Measurements from ENCODE around the gene RFC5.
A peak's percentile ranks its signal among the peaks of the same experiment; 100 is the strongest.
"Not testable (repeated sequence)": the region's sequence is repeated elsewhere in the genome, so short reads cannot be mapped to it uniquely, and the experiment has no call there.

RFC5 gene

GRCh38 chr12:118052324-118053070 lies 36.0 kb downstream of the RFC5 start:
- no peak for DNase-seq (ENCODE audit: low read depth in 2 of 2)

DNA sequence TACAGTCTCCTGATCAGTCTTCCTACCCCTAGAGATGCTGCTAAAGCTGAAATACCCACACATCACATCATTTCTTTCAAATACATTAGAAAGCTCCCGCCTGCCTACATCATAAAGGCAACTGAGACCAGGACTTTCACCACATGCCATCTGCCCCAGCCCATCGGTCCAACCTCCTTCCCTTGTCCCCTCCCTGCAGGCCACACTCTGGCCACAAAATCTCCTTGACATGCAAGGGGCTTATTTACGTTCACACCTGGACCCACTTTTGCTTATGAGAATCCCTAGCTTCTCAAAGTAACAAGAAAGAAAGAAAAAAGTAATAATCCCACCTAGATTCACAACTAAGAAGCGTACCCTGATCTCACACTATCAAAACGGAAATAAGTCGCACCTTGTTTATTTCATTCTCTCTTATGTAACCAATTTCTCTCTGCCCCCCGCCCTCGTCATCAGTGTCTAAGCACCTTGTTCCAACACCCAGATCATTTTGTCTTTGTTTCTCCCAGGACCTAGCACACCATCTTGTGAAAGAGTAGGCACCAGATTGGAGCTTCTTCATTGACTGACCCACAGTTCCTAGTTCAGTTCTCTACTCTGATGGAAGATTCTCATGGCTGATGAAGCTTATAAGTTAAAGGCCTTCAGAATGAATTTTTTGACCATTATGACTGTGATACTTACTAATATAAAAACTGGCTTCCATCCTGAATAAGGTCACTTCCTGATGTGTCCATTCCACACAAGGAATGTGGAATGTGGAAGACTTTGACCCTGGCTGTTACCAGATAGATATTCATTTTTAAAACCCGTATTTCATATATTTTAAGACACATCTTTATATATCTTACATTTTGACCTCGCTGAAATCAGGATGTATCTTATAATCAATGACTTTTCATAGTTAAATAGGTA lies 36.8 kb downstream of the RFC5 start:
- no peak for DNase-seq (ENCODE audit: low read depth in 2 of 2)

DNA sequence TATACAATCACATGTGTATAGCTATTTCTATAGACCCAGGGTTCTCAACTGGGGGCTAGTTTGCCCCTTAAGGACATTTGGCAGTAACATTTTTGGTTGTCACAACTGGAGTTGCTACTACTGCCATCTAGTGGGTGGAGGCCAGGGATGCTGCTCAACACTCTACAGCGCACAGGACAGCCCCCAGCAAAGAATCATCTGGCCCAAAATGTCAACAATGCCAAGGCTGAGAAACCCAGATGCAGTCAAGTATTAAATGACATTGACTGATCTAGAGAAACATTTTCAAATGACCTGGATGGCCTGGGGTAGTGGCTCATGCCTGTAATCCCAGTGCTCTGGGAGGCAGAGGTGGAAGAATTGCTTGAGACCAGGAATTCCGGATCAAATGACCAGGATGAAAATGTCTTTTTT lies 38.6 kb downstream of the RFC5 start:
- DNase-seq (ENCODE audit: low read depth in 2 of 2): peak; percentile 54 to 56

DNA sequence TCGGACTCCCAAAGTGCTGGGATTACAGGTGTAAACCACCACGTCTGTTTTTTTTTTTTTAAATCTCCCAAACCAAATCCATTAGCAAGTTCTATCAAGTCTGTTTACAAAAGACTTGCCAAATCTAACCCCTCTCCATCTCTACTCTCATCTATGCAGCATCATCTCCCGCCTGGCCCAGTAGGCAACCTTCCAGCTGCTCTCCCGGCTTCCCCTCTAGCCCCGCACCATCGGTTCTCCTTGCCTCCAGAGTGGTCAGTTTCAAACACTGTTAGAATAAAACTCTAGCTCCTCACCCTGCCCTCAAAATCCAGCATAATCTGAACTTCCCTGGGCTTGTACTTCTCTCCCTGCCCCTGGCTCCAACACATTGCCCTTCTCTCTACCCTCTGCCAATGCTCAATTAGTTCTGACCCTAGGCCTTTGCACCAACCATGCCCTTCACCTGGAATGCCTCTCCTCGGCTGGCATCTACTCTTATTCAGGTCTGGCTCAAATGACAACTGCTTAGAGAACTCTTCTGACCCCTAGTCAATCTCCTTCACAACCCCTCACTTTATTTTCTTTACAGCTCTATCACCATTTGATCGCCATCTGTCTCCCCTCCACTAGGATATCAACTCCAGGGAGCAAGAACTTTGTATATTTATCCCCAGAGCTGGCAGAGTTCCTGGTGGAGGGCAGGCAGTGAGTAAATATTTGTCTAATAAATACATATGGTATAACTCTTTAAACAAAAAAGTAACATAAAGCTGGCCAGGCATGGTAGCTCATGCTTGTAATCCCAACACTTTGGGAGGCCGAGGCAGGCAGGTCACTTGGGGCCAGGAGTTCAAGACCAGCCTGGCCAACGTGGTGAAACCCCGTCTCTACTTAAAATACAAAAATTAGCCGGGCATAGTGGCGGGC lies 39.6 kb downstream of the RFC5 start:
- DNase-seq (ENCODE audit: low read depth in 2 of 2): no peak

DNA sequence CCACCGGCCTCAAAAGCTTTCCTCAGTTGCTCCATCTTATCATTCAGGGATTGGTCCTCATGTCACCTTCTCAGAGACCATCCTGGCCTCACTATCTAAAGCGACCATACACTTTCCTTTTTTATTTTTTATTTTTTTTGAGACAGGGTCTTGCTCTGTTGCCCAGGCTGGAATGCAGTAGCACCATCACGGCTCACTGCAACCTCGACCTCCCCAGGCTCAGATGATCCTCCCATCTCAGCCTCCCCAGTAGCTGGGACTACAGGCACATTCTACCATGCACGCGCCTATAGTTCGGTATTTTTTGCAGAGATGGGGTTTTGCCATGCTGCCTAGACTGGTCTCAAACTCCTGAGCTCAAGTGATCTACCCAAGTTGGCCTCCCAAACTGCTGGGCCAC lies 41.7 kb downstream of the RFC5 start:
- no peak for DNase-seq (ENCODE audit: low read depth in 2 of 2)

DNA sequence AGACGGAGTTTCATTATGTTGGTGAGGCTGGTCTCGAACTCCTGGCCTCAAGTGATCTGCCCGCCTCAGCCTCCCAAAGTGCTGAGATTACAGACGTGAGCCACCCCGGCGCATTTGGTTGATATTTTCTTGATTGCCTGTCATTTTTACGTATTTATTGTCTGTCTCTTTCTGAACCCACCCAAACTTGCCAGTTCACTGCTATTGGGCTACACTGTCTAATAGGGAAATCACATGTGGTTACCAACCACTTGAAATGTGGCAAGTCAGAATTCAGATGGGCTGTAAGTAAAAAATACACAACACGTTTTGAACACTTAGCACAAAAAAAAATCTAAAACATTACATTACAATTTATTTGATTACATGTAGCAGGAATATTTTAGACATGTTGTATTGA lies 42.4 kb downstream of the RFC5 start:
- DNase-seq (ENCODE audit: low read depth in 2 of 2): no peak

GRCh38 chr12:118059341-118060191 lies 43.1 kb downstream of the RFC5 start:
- no peak for DNase-seq (ENCODE audit: low read depth in 2 of 2)

GRCh38 chr12:118060301-118061010 lies 44.0 kb downstream of the RFC5 start:
- no peak for DNase-seq (ENCODE audit: low read depth in 2 of 2)

DNA sequence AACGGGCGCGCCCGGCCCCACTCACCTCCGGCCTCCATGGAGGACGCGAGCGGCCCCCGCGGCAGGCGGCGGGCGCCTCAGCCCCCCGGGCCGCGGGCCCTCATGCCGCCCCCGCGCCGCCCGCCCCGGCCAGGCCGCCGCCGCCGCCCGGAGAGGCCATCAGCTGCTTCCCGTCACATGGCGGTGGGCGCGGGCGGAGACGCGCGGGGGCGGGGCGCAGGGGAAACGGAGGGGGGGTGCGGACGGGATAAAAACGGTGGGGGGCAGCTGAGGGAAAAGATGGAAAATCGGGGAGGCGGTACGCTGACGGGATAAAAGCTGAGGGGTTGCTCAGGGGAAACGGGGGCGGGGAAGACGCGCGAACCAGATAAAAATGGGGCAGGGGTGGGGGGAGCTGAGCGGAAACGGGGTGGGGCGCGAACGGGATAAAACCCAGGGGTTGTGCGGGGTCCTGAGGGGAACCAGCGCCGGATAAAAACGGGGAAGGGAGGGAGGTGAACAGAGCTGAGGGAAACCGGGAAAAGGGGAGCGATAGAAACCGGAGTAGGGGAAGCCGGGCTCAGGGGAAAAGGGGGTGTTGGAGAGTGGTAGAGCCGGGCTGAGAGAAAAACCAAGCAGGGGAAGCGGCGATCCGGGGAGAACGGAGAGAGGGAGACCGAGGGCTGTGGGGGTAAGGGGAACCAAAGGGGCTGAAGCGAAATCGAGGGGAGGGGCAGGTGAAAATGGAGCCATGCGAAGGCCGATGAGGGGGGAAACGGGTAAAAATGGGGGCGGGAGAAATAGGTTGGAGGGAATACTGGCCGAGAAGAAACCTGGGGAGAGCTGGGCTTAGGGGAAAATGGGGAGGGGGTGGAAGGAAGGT lies 44.7 kb downstream of the RFC5 start, which contains the start of gene WSB2:
Gene WSB2, minus strand, starts transcription at position 169 of the 862 bp plus-strand sequence. Its CDS starts 131 bp downstream, at position 38.
- peak; percentile 54 to 67 for DNase-seq (ENCODE audit: low read depth in 2 of 2)

- peak in 1 of 2 donors; percentile 12 for DNase-seq (ENCODE audit: low read depth in 2 of 2)
These were observed 45.7 kb downstream of the RFC5 start for GRCh38 chr12:118061873-118062843.

DNA sequence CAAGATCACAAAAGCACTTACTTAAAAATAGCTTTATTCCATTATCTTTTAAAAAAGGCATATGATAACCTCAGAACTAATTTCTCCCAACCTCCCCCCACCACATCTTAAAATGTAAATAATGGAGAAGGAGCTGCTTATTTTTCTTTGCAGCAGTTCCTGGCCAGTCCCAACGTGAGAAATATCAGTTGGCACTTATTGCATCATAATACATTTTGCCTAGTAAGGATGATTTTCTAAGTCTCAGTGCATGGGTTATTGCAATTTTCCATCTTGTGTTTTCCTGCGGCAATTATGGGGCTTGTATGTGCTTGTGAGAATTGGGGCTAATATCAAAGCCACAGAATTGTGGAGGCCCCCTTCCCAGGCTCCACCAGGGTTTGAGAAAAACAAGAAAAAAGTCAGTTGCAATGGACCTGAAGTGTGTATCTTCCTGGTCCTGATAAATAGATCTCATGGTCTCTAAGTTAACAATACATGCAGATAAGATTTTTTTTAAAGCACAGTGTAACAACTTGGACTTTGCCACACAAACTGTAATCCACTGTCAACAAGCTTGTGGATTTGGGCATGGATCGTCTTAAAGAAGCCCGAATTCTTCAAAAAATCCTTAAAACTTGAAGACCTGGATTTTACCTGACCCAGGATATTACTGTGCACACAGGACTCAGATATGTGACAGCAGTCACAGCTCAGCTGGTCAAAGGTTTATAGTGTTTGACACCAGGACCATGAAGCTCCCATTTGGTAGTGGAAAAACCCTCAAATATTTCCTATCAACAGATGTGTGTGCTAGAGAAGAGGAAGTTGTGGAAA lies 47.3 kb downstream of the RFC5 start:
- no peak for DNase-seq (ENCODE audit: low read depth in 2 of 2)

GRCh38 chr12:118064608-118065007 lies 48.1 kb downstream of the RFC5 start:
- DNase-seq (ENCODE audit: low read depth in 2 of 2): no peak

DNA sequence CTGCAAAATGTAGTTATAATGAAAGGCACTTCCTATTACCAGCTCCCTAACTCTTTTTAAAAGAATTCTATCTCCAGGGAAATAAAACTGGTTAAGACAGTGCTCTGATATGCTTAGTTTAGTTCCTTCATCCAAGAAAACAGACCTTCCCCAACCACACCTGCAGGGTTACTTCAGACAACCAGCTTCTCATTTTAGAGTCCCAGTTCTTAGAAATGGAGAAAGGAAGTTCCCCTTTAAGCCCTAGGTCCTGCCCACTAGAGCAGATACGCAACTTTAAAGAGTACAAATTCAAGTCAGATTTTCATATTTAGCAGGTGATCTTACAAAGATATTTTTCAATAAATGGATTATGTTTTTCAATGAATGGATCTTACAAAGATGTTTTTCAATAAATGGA lies 48.9 kb downstream of the RFC5 start:
- no peak for DNase-seq (ENCODE audit: low read depth in 2 of 2)

GRCh38 chr12:118068445-118068844 lies 51.9 kb downstream of the RFC5 start:
- DNase-seq (ENCODE audit: low read depth in 2 of 2): no peak

DNA sequence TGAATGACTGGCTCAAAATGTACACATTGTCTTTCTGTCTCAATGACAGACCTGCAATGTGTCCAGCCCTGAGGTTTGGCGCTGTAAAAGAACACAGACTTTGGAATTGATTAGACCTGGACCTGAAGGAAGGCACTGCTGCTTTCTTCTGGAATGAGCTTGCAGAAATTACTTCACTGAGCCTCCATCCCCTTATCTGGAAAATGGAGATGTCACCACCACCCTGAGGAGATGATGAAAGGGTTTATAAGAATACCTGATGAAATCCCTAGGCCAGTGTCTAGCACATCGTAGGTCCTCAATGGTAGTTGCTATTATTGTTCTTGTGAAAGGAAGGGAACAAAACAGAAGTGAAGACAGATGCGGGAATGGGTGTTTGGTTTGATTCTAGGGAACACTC lies 54.1 kb downstream of the RFC5 start:
- no peak for DNase-seq (ENCODE audit: low read depth in 2 of 2)

DNA sequence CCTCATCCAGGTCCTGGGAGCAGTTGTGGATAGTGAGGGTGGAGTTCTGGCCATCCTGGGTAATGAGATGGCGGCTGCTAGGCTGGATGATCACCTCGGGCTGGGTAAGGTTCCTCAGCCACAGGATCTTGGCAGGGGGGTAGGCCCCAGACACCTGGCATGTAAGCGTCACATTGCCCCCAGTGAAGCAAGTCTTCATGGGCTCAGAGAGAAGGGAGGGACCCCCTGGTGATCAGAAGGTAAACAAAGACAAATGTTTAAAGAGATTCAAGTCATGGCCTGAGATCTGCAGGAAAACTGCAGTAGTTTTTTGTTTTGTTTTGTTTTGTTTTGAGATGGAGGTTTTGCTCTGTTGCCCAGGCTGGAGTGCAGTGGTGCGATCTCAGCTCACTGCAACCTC lies 57.3 kb downstream of the RFC5 start:
- no peak for DNase-seq (ENCODE audit: low read depth in 2 of 2)

DNA sequence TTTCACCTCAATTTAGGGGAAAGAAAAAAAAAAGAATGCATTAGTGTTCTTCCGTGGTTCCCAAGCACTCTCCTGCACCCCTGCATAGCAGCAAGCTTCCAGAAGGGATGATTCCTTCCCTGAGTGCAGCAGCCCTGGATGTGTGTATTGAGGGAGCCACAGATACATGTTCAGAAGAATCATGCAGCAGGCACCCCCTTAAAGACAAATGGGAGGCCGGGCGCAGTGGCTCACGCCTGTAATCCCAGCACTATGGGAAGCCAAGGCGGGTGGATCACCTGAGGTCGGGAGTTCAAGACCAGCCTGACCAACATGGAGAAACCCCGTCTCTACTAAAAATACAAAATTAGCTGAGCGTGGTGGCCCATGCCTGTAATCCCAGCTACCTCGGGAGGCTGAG lies 65.0 kb downstream of the RFC5 start:
- not testable (repeated sequence) for DNase-seq (ENCODE audit: low read depth in 2 of 2)
